SK-N-SH treated with all-trans-retinoic acid at 6 μM for 48 hours (cell line): Measurements from ENCODE around the gene OR2T6.
"Not testable (repeated sequence)": the region's sequence is repeated elsewhere in the genome, so short reads cannot be mapped to it uniquely, and the experiment has no call there.

Source experiments
- ARNTL ChIP-seq: fragments of 450-650 bp; formaldehyde crosslinking; IDR thresholded peaks from 2 replicates; pipeline ENCODE4 v1.5.0; 2020; ENCODE audit warnings: low read depth, mild to moderate bottlenecking, moderate library complexity, borderline replicate concordance
- BACH2 ChIP-seq: fragments of 250-450 bp; sonication (Bioruptor Pico); IDR thresholded peaks from 2 replicates; pipeline ENCODE4 v1.9.0; 2021; ENCODE audit warnings: mild to moderate bottlenecking, borderline replicate concordance
- ESRRG ChIP-seq: fragments of 250-450 bp; sonication (Bioruptor Pico); IDR thresholded peaks from 2 replicates; pipeline ENCODE4 v1.6.1; 2021; ENCODE audit warnings: mild to moderate bottlenecking
- ISL1 ChIP-seq: fragments of 250-450 bp; sonication (Bioruptor Pico); IDR thresholded peaks from 2 replicates; pipeline ENCODE4 v2.1.2; 2022; ENCODE audit warnings: mild to moderate bottlenecking, moderate library complexity
- PPARA ChIP-seq: fragments of 250-450 bp; sonication (Bioruptor Pico); IDR thresholded peaks from 2 replicates; pipeline ENCODE4 v1.5.0; 2020; ENCODE audit warnings: mild to moderate bottlenecking, borderline replicate concordance
- RARB ChIP-seq: fragments of 250-450 bp; sonication (Bioruptor Pico); IDR thresholded peaks from 2 replicates; pipeline ENCODE4 v1.8.0; 2021; ENCODE audit warnings: mild to moderate bottlenecking, moderate library complexity
- SNAI2 ChIP-seq: fragments of 250-450 bp; sonication (Bioruptor Pico); IDR thresholded peaks from 2 replicates; pipeline ENCODE4 v1.5.0; 2020; ENCODE audit warnings: mild to moderate bottlenecking, moderate library complexity
- ZFP3 ChIP-seq: fragments of 250-450 bp; sonication (Bioruptor Pico); IDR thresholded peaks from 2 replicates; pipeline ENCODE4 v1.5.0; 2020; ENCODE audit warnings: mild to moderate bottlenecking, moderate library complexity
- ZFP30 ChIP-seq: fragments of 450-650 bp; formaldehyde crosslinking; IDR thresholded peaks from 2 replicates; pipeline ENCODE4 v1.5.0; 2022; ENCODE audit warnings: mild to moderate bottlenecking, moderate library complexity
- ZNF565 ChIP-seq: fragments of 450-650 bp; formaldehyde crosslinking; conservative IDR thresholded peaks from 2 replicates; pipeline ENCODE4 v1.5.0; 2020; ENCODE audit warnings: low read depth, mild to moderate bottlenecking, moderate library complexity
- TF ChIP-seq, protein P1 (sequence below): fragments of 250-450 bp; sonication (Bioruptor Pico); IDR thresholded peaks from 2 replicates; pipeline ENCODE4 v1.5.0; 2020; ENCODE audit warnings: mild to moderate bottlenecking, moderate library complexity
- TF ChIP-seq, protein P2 (sequence below): fragments of 250-450 bp; sonication (Bioruptor Pico); IDR thresholded peaks from 2 replicates; pipeline ENCODE4 v1.8.0; 2020; ENCODE audit warnings: mild to moderate bottlenecking, moderate library complexity, borderline replicate concordance
- TF ChIP-seq, protein P3 (sequence below): fragments of 250-450 bp; sonication (Bioruptor Pico); IDR thresholded peaks from 2 replicates; pipeline ENCODE4 v1.5.1; 2020; ENCODE audit warnings: low read depth, mild to moderate bottlenecking, moderate library complexity

DNA sequence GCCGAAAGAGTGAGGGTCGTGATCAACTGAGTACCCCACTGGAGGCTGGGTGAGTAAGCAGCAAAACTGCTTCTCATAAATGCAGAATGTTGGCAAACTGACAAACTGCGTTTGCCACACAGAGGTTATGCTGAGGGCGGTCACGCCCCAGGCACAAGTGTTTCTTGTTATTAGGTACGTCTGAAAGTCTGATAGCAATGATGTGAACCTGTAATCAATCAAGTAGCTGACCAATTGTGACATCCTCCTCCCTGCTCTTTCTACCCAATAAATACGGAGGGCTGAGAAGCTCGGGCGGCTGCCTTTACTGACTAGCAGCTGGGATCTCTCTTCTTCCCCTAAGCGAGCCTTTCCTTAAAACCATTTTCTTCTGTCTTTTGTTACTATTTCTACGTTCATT, 56.1 kb downstream of the OR2T6 start:
- TF ChIP-seq ESRRG (CRISPR knock-in tag); ZFP3 (CRISPR knock-in tag); ISL1 (CRISPR knock-in tag); ZNF565 (CRISPR knock-in tag); ARNTL (CRISPR knock-in tag); RARB (CRISPR knock-in tag); PPARA; ZFP30; BACH2 (CRISPR knock-in tag); SNAI2 (CRISPR knock-in tag): not testable (repeated sequence)
- TF ChIP-seq, protein P1, sequence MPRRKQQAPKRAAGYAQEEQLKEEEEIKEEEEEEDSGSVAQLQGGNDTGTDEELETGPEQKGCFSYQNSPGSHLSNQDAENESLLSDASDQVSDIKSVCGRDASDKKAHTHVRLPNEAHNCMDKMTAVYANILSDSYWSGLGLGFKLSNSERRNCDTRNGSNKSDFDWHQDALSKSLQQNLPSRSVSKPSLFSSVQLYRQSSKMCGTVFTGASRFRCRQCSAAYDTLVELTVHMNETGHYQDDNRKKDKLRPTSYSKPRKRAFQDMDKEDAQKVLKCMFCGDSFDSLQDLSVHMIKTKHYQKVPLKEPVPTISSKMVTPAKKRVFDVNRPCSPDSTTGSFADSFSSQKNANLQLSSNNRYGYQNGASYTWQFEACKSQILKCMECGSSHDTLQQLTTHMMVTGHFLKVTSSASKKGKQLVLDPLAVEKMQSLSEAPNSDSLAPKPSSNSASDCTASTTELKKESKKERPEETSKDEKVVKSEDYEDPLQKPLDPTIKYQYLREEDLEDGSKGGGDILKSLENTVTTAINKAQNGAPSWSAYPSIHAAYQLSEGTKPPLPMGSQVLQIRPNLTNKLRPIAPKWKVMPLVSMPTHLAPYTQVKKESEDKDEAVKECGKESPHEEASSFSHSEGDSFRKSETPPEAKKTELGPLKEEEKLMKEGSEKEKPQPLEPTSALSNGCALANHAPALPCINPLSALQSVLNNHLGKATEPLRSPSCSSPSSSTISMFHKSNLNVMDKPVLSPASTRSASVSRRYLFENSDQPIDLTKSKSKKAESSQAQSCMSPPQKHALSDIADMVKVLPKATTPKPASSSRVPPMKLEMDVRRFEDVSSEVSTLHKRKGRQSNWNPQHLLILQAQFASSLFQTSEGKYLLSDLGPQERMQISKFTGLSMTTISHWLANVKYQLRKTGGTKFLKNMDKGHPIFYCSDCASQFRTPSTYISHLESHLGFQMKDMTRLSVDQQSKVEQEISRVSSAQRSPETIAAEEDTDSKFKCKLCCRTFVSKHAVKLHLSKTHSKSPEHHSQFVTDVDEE (CRISPR knock-in tag): not testable (repeated sequence)
- TF ChIP-seq, protein P2, sequence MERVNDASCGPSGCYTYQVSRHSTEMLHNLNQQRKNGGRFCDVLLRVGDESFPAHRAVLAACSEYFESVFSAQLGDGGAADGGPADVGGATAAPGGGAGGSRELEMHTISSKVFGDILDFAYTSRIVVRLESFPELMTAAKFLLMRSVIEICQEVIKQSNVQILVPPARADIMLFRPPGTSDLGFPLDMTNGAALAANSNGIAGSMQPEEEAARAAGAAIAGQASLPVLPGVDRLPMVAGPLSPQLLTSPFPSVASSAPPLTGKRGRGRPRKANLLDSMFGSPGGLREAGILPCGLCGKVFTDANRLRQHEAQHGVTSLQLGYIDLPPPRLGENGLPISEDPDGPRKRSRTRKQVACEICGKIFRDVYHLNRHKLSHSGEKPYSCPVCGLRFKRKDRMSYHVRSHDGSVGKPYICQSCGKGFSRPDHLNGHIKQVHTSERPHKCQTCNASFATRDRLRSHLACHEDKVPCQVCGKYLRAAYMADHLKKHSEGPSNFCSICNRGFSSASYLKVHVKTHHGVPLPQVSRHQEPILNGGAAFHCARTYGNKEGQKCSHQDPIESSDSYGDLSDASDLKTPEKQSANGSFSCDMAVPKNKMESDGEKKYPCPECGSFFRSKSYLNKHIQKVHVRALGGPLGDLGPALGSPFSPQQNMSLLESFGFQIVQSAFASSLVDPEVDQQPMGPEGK (CRISPR knock-in tag): not testable (repeated sequence)
- TF ChIP-seq, protein P3, sequence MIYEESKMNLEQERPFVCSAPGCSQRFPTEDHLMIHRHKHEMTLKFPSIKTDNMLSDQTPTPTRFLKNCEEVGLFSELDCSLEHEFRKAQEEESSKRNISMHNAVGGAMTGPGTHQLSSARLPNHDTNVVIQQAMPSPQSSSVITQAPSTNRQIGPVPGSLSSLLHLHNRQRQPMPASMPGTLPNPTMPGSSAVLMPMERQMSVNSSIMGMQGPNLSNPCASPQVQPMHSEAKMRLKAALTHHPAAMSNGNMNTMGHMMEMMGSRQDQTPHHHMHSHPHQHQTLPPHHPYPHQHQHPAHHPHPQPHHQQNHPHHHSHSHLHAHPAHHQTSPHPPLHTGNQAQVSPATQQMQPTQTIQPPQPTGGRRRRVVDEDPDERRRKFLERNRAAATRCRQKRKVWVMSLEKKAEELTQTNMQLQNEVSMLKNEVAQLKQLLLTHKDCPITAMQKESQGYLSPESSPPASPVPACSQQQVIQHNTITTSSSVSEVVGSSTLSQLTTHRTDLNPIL (CRISPR knock-in tag): not testable (repeated sequence)
